Adrenal gland (tissue), 5 donors: ENCODE data around the gene CALN1.

Source experiments
- POLR2A ChIP-seq, 2 donors: fragments of 450-650 bp; IDR thresholded peaks; one replicate each; pipeline ENCODE4 v1.6.1; 2017; ENCODE audit warnings: antibody characterized with exemption in 2 of 2, mild to moderate bottlenecking in 2 of 2, moderate library complexity in 1 of 2
- TF ChIP-seq, protein P1 (sequence below), 6 experiments: fragments of 450-650 bp in 4 of 6; fragments of 200-600 bp in 2 of 6; sonication (generic) in 1 of 6; IDR thresholded peaks; 1 replicate in 5 of 6; 2 replicates in 1 of 6; pipeline versions ENCODE4 v1.5.1 to v1.8.0; 2016 to 2021; ENCODE audit warnings: antibody characterized with exemption in 6 of 6, mild to moderate bottlenecking in 2 of 6, moderate library complexity in 1 of 6
- donor health status: DM: no; HTN: no; CAD: no.

DNA sequence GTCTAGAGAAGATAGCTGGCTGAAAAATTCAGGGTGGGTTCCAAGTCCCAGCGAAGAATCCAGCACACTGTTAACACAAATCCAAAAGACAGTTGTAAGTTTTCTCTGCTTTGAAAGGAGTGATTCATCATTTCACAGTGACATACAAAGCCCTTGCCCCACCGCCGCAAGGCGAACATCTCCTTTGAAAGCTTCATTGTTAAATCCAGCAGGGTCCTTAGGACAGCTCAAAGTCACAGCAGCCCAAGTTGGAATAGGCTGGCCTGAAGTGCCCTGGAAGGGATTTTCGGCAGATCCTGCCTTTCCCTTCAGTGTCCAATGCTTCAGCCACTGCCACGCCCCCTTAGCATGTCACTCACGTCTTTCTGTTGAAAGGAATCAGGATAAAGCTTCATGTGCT, 526.1 kb downstream of the CALN1 start:
- TF ChIP-seq, protein P1, sequence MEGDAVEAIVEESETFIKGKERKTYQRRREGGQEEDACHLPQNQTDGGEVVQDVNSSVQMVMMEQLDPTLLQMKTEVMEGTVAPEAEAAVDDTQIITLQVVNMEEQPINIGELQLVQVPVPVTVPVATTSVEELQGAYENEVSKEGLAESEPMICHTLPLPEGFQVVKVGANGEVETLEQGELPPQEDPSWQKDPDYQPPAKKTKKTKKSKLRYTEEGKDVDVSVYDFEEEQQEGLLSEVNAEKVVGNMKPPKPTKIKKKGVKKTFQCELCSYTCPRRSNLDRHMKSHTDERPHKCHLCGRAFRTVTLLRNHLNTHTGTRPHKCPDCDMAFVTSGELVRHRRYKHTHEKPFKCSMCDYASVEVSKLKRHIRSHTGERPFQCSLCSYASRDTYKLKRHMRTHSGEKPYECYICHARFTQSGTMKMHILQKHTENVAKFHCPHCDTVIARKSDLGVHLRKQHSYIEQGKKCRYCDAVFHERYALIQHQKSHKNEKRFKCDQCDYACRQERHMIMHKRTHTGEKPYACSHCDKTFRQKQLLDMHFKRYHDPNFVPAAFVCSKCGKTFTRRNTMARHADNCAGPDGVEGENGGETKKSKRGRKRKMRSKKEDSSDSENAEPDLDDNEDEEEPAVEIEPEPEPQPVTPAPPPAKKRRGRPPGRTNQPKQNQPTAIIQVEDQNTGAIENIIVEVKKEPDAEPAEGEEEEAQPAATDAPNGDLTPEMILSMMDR (IDR thresholded peaks at IDR 0.05) = no peak
- no peak for TF ChIP-seq POLR2A (IDR thresholded peaks at IDR 0.05)
